GM13976 (cell line): ENCODE results near the gene KCNQ1.

ENCODE experiments used
- DNase-seq: peaks from one replicate; pipeline ENCODE4 v3.0.0; 2012; ENCODE audit warnings: low spot score
- CTCF ChIP-seq: IDR thresholded peaks from 2 replicates; pipeline ENCODE4 v1.5.1; 2012; ENCODE audit warnings: borderline replicate concordance, mild to moderate bottlenecking; ENCODE audit not compliant: insufficient read depth; ENCODE audit errors: extremely low read depth, missing control alignments, control extremely low read depth
- in situ Hi-C: fragments of 300-500 bp; cut with MboI; formaldehyde crosslinking; loops from one replicate; pipeline ENCODE4 v1.12.0; 2022; ENCODE audit warnings: low sequenced_read_pairs, mixed read lengths, inconsistent platforms; ENCODE audit not compliant: unreplicated experiment

Gene KCNQ1

GRCh38 chr11:2802389-2803185, 357.8 kb downstream of the KCNQ1 start:
- no peak for DNase-seq
- in situ Hi-C loops = no loop called here
- no peak for TF ChIP-seq CTCF

DNA sequence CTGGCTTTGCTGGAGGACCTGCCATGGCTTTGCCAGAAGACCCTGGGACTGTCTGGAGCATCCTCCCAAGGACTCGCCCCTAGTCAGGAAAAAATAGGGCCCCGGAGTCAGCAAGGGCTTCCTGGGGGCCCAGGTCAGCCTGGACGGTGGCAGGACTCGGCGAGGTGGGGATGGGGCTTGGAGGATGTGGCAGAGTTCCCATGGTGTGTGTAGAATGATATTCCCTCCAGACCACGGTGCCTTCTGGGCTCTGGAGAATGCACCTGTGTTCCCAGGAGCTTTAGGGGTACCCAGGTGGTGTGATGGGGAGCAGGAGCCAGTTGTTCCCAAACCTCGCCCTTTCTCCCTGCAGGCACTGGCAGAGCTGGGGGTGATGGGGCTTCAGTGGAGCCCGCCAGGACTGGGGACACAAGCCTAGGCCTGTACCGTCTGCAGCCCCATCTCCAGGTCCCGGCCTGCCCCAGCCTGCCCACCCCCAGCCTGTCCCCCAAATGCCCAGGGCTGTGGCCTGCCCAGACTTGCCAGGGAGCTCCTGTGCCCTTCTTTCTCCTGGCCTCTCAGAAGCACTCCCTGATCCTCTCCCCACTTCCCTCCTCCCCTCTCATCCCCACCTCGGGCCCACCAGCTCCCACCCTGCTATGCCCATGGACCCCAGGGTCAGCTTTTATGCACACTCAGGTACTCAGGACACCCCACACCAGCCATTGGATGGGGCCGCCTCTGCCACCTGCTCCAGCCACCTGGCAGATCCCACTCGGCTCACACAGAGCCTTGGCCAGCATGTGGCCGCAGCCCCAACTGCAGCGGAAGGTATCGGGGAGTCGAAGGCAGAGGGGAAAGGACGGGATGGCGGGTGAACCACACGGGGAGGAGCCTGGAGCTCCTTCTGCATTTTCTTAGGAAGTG, 358.6 kb downstream of the KCNQ1 start:
- in situ Hi-C loops = no loop called here
- TF ChIP-seq CTCF = no peak
- no peak for DNase-seq

DNA sequence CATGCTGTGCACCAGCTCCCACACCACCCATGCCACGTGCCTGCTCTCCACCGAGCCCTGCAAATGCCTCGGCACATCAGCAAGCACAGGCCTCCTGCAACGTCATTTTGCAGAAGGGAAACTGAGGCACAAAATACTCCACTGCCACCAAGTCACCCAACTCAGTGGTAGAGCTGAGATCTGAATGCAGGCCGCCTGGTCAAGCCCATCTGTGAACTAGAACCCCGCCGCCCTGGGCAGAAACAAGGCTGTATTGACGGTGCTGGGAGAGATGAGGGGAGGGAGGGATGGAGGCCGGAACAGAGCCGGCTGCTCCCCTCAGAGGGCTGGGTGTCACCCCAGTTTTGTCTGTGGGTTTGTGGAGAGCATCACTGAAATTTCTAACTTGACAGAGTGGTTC, 359.4 kb downstream of the KCNQ1 start:
- TF ChIP-seq CTCF = no peak
- no peak for DNase-seq
- in situ Hi-C loops = no loop called here

- no peak for DNase-seq
- TF ChIP-seq CTCF = no peak
- in situ Hi-C loops = no loop called here
Observed at GRCh38 chr11:2804701-2805387, 360.0 kb downstream of the KCNQ1 start.

DNA sequence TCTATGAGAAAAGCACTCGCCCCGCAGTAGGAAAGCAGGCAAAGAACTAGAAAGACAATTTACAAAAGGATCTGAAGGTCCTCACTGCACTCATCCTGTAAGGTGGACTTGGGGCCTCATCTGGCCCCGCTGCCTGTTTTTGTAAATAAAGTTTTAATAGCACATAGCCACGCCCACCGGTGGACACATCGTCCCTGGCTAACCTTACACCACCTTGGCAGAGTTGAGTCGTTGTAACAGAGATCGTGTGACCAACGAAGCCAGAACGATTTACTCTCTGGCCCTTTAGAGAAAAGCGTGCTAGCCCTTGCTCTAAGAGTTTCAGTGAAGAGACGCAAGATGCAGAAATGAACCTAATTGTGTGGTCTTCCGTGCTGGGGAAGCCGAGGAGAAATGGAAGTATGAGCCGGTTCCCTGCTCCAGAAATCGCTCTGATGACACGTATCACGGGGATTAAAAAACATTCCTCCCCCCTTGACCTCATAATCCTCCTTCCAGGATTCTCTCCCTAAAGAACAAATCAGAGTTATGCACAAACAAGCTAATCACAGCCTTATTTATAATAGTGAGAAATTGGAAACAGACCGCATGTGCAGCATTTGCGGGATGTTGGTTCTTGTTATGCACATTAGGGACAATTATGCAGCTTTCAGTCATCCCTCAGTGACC, 360.7 kb downstream of the KCNQ1 start:
- TF ChIP-seq CTCF = no peak

More for the DNA sequence above, 360.7 kb downstream of the KCNQ1 start:
- in situ Hi-C loops = no loop called here
- DNase-seq = no peak
